HepG2 (cell line): ENCODE data around the gene RPS6KB1. TPM values are rescaled to one million over a fixed set of nuclear protein-coding genes. Genes with fewer than 3 reads are reported as not detected.

ENCODE experiments used
- HIVEP1 ChIP-seq: sonication (generic); formaldehyde crosslinking; IDR thresholded peaks from 2 replicates; pipeline ENCODE4 v1.4.0; 2020; ENCODE audit warnings: mild to moderate bottlenecking, missing genetic modification reagents
- IRX3 ChIP-seq: sonication (generic); formaldehyde crosslinking; IDR thresholded peaks from 2 replicates; pipeline ENCODE4 v1.8.1; 2023; ENCODE audit warnings: mild to moderate bottlenecking, low read depth, missing genetic modification reagents, borderline replicate concordance
- PHF8 ChIP-seq: sonication (generic); formaldehyde crosslinking; IDR thresholded peaks from 2 replicates; pipeline ENCODE4 v1.5.0; 2020; ENCODE audit warnings: missing genetic modification reagents
- SALL2 ChIP-seq: sonication (generic); formaldehyde crosslinking; IDR thresholded peaks from 2 replicates; pipeline ENCODE4 v1.8.1; 2023; ENCODE audit warnings: mild to moderate bottlenecking, missing genetic modification reagents, inconsistent platforms
- ZNF225 ChIP-seq: sonication (generic); formaldehyde crosslinking; IDR thresholded peaks from 2 replicates; pipeline ENCODE4 v1.4.0; 2020; ENCODE audit warnings: mild to moderate bottlenecking, missing genetic modification reagents
- ZNF256 ChIP-seq: sonication (generic); formaldehyde crosslinking; conservative IDR thresholded peaks from 2 replicates; pipeline ENCODE4 v1.4.0; 2020; ENCODE audit warnings: missing genetic modification reagents
- ZNF274 ChIP-seq: sonication (generic); formaldehyde crosslinking; IDR thresholded peaks from 2 replicates; pipeline ENCODE4 v1.5.1; 2020; ENCODE audit warnings: mild to moderate bottlenecking, missing genetic modification reagents
- ZNF333 ChIP-seq: sonication (generic); formaldehyde crosslinking; IDR thresholded peaks from 2 replicates; pipeline ENCODE4 v1.4.0; 2020; ENCODE audit warnings: mild to moderate bottlenecking, missing genetic modification reagents, borderline replicate concordance
- polyA plus RNA-seq, 8 experiments: library from polyadenylated mRNA; depleted of rRNA in 3 of 8; stranded (reverse) in 7 of 8; unstranded in 1 of 8; fragments of >200 nt; fragmentation: Illumina TruSeq in 4 of 8; extraction: Trizol in 4 of 8; gene quantifications; 2 replicates each; pipeline versions ENCODE4 v1.2.1 to v1.2.3, GENCODE V29; 2011 to 2016; ENCODE audit warnings: low read depth in 4 of 8, missing spikeins in 1 of 8, mixed read lengths in 1 of 8; ENCODE audit not compliant: insufficient read depth in 1 of 8
- total RNA-seq, 5 experiments: library from RNA; depleted of rRNA; stranded (reverse); fragments of >200 nt; fragmentation: Illumina TruSeq; extraction: Trizol; gene quantifications; 2 replicates each; pipeline ENCODE4 v1.2.3, GENCODE V29; 2016; ENCODE audit warnings: low read depth in 1 of 5
- TF ChIP-seq, protein P1 (sequence below): sonication (generic); formaldehyde crosslinking; IDR thresholded peaks from one replicate; pipeline ENCODE4 v1.5.1; 2020; ENCODE audit warnings: mild to moderate bottlenecking, missing genetic modification reagents; ENCODE audit errors: not compliant biosample characterization
- TF ChIP-seq, protein P2 (sequence below): sonication (generic); formaldehyde crosslinking; IDR thresholded peaks from 2 replicates; pipeline ENCODE4 v1.4.0; 2020; ENCODE audit warnings: missing genetic modification reagents
- TF ChIP-seq, protein P3 (sequence below): sonication (generic); formaldehyde crosslinking; IDR thresholded peaks from 2 replicates; pipeline ENCODE4 v1.4.0; 2020; ENCODE audit warnings: missing genetic modification reagents
- TF ChIP-seq, protein P4 (sequence below): sonication (generic); formaldehyde crosslinking; IDR thresholded peaks from 2 replicates; pipeline ENCODE4 v1.8.0; 2022; ENCODE audit warnings: mild to moderate bottlenecking, missing genetic modification reagents; ENCODE audit not compliant: insufficient replicate concordance

RPS6KB1 gene
- total and polyA plus RNA-seq, 2 of the 13 experiments (the other 11 are each of a cell fraction or from before 2014, with no cell fraction given): 16.5 to 42.2 TPM

DNA sequence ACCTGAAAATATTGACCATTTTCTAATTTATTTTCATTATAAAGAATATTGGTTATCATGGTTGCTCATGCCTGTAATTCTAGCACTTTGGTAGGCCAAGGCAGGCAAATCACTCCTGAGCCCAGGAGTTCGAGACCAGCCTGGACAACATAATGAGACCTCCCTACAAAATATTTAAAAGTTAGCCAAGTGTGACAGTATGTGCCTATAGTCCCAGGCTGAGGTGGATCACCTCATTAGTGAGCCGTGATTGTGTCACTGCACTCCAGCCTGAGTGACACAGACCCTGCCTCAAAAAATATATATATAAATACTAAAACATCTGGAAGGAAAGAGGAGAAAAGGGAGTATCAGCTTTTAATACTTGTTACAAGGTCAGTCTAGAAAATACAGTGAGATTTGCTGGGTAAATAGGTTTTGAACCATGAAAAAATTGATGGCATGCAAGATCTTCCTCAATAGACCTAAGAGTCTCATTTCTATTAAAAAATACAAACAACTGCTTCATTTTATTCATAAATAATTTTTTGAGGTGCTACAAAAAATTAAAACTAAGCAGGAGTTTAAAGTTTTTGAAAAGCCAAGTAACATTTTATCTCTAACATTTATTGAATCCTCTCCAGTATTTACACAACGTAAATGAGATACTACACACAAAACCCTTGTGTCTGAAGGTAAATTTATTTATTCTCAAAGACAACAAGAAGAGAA, 47.9 kb upstream of the RPS6KB1 start (continued):
- TF ChIP-seq ZNF225 (CRISPR knock-in tag) (no peak), ZNF256 (CRISPR knock-in tag) (no peak), PHF8 (CRISPR knock-in tag) (no peak), HIVEP1 (no peak), ZNF333 (CRISPR knock-in tag) (no peak), SALL2 (CRISPR knock-in tag) (no peak), ZNF274 (no peak), IRX3 (CRISPR knock-in tag) (no peak)
- TF ChIP-seq, protein P1, sequence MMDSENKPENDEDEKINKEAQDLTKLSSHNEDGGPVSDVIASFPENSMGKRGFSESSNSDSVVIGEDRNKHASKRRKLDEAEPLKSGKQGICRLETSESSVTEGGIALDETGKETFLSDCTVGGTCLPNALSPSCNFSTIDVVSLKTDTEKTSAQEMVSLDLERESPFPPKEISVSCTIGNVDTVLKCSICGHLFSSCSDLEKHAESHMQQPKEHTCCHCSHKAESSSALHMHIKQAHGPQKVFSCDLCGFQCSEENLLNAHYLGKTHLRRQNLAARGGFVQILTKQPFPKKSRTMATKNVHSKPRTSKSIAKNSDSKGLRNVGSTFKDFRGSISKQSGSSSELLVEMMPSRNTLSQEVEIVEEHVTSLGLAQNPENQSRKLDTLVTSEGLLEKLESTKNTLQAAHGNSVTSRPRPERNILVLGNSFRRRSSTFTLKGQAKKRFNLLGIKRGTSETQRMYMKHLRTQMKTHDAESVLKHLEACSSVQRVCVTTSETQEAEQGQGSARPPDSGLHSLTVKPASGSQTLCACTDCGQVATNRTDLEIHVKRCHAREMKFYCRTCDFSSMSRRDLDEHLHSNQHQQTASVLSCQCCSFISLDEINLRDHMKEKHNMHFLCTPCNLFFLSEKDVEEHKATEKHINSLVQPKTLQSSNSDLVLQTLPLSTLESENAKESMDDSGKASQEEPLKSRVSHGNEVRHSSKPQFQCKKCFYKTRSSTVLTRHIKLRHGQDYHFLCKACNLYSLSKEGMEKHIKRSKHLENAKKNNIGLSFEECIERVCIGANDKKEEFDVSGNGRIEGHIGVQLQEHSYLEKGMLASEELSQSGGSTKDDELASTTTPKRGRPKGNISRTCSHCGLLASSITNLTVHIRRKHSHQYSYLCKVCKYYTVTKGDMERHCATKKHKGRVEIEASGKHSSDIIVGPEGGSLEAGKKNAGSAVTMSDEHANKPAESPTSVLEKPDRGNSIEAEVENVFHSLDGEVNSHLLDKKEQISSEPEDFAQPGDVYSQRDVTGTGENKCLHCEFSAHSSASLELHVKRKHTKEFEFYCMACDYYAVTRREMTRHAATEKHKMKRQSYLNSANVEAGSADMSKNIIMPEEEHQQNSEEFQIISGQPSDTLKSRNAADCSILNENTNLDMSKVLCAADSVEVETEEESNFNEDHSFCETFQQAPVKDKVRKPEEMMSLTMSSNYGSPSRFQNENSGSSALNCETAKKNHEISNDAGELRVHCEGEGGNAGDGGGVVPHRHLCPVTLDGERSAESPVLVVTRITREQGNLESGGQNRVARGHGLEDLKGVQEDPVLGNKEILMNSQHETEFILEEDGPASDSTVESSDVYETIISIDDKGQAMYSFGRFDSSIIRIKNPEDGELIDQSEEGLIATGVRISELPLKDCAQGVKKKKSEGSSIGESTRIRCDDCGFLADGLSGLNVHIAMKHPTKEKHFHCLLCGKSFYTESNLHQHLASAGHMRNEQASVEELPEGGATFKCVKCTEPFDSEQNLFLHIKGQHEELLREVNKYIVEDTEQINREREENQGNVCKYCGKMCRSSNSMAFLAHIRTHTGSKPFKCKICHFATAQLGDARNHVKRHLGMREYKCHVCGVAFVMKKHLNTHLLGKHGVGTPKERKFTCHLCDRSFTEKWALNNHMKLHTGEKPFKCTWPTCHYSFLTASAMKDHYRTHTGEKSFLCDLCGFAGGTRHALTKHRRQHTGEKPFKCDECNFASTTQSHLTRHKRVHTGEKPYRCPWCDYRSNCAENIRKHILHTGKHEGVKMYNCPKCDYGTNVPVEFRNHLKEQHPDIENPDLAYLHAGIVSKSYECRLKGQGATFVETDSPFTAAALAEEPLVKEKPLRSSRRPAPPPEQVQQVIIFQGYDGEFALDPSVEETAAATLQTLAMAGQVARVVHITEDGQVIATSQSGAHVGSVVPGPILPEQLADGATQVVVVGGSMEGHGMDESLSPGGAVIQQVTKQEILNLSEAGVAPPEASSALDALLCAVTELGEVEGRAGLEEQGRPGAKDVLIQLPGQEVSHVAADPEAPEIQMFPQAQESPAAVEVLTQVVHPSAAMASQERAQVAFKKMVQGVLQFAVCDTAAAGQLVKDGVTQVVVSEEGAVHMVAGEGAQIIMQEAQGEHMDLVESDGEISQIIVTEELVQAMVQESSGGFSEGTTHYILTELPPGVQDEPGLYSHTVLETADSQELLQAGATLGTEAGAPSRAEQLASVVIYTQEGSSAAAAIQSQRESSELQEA (CRISPR knock-in tag): no peak
- TF ChIP-seq, protein P2, sequence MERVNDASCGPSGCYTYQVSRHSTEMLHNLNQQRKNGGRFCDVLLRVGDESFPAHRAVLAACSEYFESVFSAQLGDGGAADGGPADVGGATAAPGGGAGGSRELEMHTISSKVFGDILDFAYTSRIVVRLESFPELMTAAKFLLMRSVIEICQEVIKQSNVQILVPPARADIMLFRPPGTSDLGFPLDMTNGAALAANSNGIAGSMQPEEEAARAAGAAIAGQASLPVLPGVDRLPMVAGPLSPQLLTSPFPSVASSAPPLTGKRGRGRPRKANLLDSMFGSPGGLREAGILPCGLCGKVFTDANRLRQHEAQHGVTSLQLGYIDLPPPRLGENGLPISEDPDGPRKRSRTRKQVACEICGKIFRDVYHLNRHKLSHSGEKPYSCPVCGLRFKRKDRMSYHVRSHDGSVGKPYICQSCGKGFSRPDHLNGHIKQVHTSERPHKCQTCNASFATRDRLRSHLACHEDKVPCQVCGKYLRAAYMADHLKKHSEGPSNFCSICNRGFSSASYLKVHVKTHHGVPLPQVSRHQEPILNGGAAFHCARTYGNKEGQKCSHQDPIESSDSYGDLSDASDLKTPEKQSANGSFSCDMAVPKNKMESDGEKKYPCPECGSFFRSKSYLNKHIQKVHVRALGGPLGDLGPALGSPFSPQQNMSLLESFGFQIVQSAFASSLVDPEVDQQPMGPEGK: no peak
- TF ChIP-seq, protein P3, sequence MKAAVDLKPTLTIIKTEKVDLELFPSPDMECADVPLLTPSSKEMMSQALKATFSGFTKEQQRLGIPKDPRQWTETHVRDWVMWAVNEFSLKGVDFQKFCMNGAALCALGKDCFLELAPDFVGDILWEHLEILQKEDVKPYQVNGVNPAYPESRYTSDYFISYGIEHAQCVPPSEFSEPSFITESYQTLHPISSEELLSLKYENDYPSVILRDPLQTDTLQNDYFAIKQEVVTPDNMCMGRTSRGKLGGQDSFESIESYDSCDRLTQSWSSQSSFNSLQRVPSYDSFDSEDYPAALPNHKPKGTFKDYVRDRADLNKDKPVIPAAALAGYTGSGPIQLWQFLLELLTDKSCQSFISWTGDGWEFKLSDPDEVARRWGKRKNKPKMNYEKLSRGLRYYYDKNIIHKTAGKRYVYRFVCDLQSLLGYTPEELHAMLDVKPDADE: peak; percentile 70; the same call in 1 of the 2 replicates
- TF ChIP-seq, protein P4, sequence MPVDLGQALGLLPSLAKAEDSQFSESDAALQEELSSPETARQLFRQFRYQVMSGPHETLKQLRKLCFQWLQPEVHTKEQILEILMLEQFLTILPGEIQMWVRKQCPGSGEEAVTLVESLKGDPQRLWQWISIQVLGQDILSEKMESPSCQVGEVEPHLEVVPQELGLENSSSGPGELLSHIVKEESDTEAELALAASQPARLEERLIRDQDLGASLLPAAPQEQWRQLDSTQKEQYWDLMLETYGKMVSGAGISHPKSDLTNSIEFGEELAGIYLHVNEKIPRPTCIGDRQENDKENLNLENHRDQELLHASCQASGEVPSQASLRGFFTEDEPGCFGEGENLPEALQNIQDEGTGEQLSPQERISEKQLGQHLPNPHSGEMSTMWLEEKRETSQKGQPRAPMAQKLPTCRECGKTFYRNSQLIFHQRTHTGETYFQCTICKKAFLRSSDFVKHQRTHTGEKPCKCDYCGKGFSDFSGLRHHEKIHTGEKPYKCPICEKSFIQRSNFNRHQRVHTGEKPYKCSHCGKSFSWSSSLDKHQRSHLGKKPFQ (CRISPR knock-in tag): no peak
